Measurements from ENCODE around the gene TPPP2. TPM values are rescaled to one million over a fixed set of nuclear protein-coding genes. Genes with fewer than 3 reads are reported as not detected.

Gene TPPP2
- total RNA-seq, 2 experiments from 2014 or later, result not detected

DNA sequence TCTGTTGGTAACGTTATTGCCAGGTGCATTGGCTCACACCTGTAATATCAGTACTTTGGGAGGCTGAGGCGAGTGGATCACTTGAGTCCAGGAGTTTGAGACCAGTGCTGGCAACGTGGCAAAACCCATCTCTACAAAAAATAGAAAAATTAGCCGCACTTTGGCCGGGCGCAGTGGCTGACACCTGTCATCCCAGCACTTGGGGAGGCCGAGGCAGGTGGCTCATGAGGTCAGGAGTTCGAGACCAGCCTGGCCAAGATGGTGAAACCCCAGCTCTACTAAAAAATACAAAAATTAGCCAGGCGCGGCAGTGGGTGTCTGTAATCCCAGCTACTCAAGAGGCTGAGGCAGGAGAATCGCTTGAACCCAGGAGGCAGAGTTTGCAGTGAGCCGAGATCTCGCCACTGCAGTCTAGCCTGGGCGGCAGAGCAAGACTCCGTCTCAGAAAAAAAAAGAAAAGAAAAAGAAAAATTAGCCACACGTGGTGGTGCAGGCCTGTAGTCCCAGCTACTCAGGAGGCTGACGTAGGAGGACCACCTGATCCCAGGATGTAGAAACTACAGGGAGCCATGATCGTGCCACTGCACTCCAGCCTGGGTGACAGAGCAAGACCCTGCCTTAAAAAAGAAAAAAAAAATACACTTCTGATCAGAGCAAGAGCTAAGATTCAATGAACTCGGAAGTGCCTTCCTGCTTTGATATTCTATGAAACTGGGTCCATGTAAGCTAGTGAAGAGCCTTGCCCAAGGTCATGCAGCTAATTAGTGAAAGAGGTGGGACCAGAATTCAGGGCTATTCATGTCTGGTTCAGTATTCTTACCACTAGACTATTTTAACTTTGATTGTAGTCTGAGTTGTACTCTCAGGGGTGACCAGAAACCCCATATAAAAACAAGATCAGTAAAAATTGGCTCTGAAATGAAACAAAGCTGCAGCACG lies 23.4 kb downstream of the TPPP2 start:
- Histone ChIP-seq H4K20me1 (ENCODE audit: insufficient read depth, low read length) (no peaks in the 10 kb centered on the region), H3K36me3 (ENCODE audit: insufficient read depth, low read length) (no peaks in the 10 kb centered on the region), H3K4me1 (ENCODE audit: insufficient read depth, low read length, poor library complexity, severe bottlenecking) (no peaks in the 10 kb centered on the region), H3K4me3 (ENCODE audit: low read depth, low read length, poor library complexity, severe bottlenecking) (no peak overlapping the region), H3K4me2 (ENCODE audit: low read length) (no peak overlapping the region), H3K79me2 (ENCODE audit: insufficient read depth, low read depth, low read length) (no peaks in the 10 kb centered on the region), H3K9me3 (ENCODE audit: low read length) (no peaks in the 10 kb centered on the region), H3K9me2 (ENCODE audit: insufficient read depth, low read length) (no peaks in the 10 kb centered on the region), H2AFZ (ENCODE audit: low read length) (no peak overlapping the region), H3K27ac (ENCODE audit: low read depth, low read length, poor library complexity, severe bottlenecking) (no peak overlapping the region)
- no peak for TF ChIP-seq EZH2phosphoT487 (IDR thresholded peaks at IDR 0.05; ENCODE audit: borderline replicate concordance, low read depth, low read length)
- TF ChIP-seq, protein P1, sequence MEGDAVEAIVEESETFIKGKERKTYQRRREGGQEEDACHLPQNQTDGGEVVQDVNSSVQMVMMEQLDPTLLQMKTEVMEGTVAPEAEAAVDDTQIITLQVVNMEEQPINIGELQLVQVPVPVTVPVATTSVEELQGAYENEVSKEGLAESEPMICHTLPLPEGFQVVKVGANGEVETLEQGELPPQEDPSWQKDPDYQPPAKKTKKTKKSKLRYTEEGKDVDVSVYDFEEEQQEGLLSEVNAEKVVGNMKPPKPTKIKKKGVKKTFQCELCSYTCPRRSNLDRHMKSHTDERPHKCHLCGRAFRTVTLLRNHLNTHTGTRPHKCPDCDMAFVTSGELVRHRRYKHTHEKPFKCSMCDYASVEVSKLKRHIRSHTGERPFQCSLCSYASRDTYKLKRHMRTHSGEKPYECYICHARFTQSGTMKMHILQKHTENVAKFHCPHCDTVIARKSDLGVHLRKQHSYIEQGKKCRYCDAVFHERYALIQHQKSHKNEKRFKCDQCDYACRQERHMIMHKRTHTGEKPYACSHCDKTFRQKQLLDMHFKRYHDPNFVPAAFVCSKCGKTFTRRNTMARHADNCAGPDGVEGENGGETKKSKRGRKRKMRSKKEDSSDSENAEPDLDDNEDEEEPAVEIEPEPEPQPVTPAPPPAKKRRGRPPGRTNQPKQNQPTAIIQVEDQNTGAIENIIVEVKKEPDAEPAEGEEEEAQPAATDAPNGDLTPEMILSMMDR (conservative IDR thresholded peaks at IDR 0.05; ENCODE audit: low read length), result no peak
- intact Hi-C loops (cut with micrococcal nuclease; ENCODE audit: unreplicated experiment), result no loop called here
- ChIA-PET POLR2A (interaction anchor here (0.7 kb wide), 1 partner anchor 18 kb away, joined by 3 read pairs; no protein-coding TSS in a partner anchor), CTCF (ENCODE audit: unreplicated experiment) (no interaction called here)
- DNase-seq (ENCODE audit: low spot score), result no peak
- BruUV-seq (replicated peaks), result no TSS peak

DNA sequence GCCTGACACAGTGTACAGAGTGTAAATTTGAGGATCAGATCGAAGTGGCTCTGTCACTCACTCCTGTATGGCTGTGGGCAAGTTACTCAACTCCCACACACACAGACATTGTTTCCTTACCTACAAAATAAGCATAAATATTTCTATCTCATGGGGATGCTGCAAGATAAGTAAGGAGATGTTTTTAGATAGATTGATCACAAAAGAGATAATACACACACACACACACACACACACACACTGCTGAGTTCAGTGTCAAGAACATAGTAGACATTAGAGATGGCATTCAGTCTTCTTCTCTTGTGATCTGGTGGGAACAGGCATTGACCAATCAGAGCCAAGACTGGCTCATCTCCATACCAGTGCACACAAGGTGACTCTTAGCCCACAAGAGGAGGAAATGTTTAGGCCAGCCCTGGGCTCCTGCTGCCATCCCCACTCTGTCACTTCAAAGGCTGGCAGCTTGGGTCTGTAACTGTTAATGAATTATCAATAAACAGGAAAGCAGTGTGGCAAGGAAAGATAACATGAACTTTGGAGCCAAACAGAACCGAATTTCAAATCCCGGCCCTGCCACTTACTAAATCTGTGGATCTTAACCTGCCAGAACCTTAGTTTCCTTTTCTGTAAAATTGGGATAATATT lies 24.2 kb downstream of the TPPP2 start:
- Histone ChIP-seq H3K79me2 (ENCODE audit: insufficient read depth, low read depth, low read length) (no peaks in the 10 kb centered on the region), H3K9me2 (ENCODE audit: insufficient read depth, low read length) (no peaks in the 10 kb centered on the region), H3K27ac (ENCODE audit: low read depth, low read length, poor library complexity, severe bottlenecking) (no peak overlapping the region), H3K4me1 (ENCODE audit: insufficient read depth, low read length, poor library complexity, severe bottlenecking) (no peaks in the 10 kb centered on the region), H3K4me3 (ENCODE audit: low read depth, low read length, poor library complexity, severe bottlenecking) (no peak overlapping the region), H4K20me1 (ENCODE audit: insufficient read depth, low read length) (no peaks in the 10 kb centered on the region), H3K9me3 (ENCODE audit: low read length) (no peaks in the 10 kb centered on the region), H3K4me2 (ENCODE audit: low read length) (no peak overlapping the region), H2AFZ (ENCODE audit: low read length) (no peak overlapping the region), H3K36me3 (ENCODE audit: insufficient read depth, low read length) (no peaks in the 10 kb centered on the region)
- BruUV-seq (replicated peaks), result no TSS peak
- DNase-seq (ENCODE audit: low spot score), result no peak
- ChIA-PET POLR2A (no interaction called here), CTCF (ENCODE audit: unreplicated experiment) (no interaction called here)
- intact Hi-C loops (cut with micrococcal nuclease; ENCODE audit: unreplicated experiment), result no loop called here
- no peak for TF ChIP-seq EZH2phosphoT487 (IDR thresholded peaks at IDR 0.05; ENCODE audit: borderline replicate concordance, low read depth, low read length)
- TF ChIP-seq, protein P1 (conservative IDR thresholded peaks at IDR 0.05; ENCODE audit: low read length), result no peak

DNA sequence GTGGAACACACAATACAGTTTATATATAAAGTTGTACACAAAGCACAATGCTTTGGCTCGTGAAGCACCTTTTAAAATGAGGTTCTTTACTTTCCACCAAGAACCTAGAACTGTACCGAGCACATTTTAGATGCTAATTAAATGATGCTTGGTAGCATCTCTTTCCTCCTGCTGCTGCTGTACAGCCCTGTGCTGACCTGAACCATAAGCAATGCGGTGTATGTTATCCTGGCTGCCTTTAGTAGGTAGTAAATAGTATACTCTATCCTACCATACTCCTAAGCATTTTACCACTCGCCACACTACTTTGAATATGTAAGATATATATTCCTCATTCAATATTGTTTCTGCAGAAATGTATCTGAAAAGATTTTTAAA lies 24.7 kb downstream of the TPPP2 start:
- BruUV-seq (replicated peaks), result no TSS peak
- POLR2A ChIA-PET, result no interaction called here
- Histone ChIP-seq H3K9me2 (ENCODE audit: insufficient read depth, low read length) (no peaks in the 10 kb centered on the region), H3K4me2 (ENCODE audit: low read length) (no peak overlapping the region), H3K9me3 (ENCODE audit: low read length) (no peaks in the 10 kb centered on the region), H2AFZ (ENCODE audit: low read length) (no peak overlapping the region), H3K4me3 (ENCODE audit: low read depth, low read length, poor library complexity, severe bottlenecking) (no peak overlapping the region), H3K27ac (ENCODE audit: low read depth, low read length, poor library complexity, severe bottlenecking) (no peak overlapping the region), H3K4me1 (ENCODE audit: insufficient read depth, low read length, poor library complexity, severe bottlenecking) (no peaks in the 10 kb centered on the region), H3K79me2 (ENCODE audit: insufficient read depth, low read depth, low read length) (no peaks in the 10 kb centered on the region), H3K36me3 (ENCODE audit: insufficient read depth, low read length) (no peaks in the 10 kb centered on the region), H4K20me1 (ENCODE audit: insufficient read depth, low read length) (no peaks in the 10 kb centered on the region)
- TF ChIP-seq, protein P1 (conservative IDR thresholded peaks at IDR 0.05; ENCODE audit: low read length), result no peak
- TF ChIP-seq EZH2phosphoT487 (IDR thresholded peaks at IDR 0.05; ENCODE audit: borderline replicate concordance, low read depth, low read length), result no peak
- DNase-seq (ENCODE audit: low spot score), result no peak
- intact Hi-C loops (cut with micrococcal nuclease; ENCODE audit: unreplicated experiment), result no loop called here
- CTCF ChIA-PET (ENCODE audit: unreplicated experiment), result no interaction called here
